SK-N-SH treated with all-trans-retinoic acid at 6 μM for 48 hours (cell line): Measurements from ENCODE around the gene PHKG2.

Experiments
- ATAC-seq: fragments of 200-7000 bp; cut with Tn5 transposase; 3 replicates; pipeline ENCODE4 v1.9.1; 2020; ENCODE audit warnings: mild to moderate bottlenecking, moderate library complexity
- ARNTL ChIP-seq: fragments of 450-650 bp; formaldehyde crosslinking; IDR thresholded peaks from 2 replicates; pipeline ENCODE4 v1.5.0; 2020; ENCODE audit warnings: low read depth, mild to moderate bottlenecking, moderate library complexity, borderline replicate concordance
- BACH2 ChIP-seq: fragments of 250-450 bp; sonication (Bioruptor Pico); IDR thresholded peaks from 2 replicates; pipeline ENCODE4 v1.9.0; 2021; ENCODE audit warnings: mild to moderate bottlenecking, borderline replicate concordance
- CSDC2 ChIP-seq: fragments of 250-450 bp; sonication (Bioruptor Pico); IDR thresholded peaks from 2 replicates; pipeline ENCODE4 v1.5.0; 2020; ENCODE audit warnings: mild to moderate bottlenecking, moderate library complexity
- ESRRG ChIP-seq: fragments of 250-450 bp; sonication (Bioruptor Pico); IDR thresholded peaks from 2 replicates; pipeline ENCODE4 v1.6.1; 2021; ENCODE audit warnings: mild to moderate bottlenecking
- GLIS3 ChIP-seq: fragments of 250-450 bp; sonication (Bioruptor Pico); IDR thresholded peaks from 2 replicates; pipeline ENCODE4 v1.5.0; 2020; ENCODE audit warnings: mild to moderate bottlenecking, moderate library complexity
- PPARA ChIP-seq: fragments of 250-450 bp; sonication (Bioruptor Pico); IDR thresholded peaks from 2 replicates; pipeline ENCODE4 v1.5.0; 2020; ENCODE audit warnings: mild to moderate bottlenecking, borderline replicate concordance
- SNAI2 ChIP-seq: fragments of 250-450 bp; sonication (Bioruptor Pico); IDR thresholded peaks from 2 replicates; pipeline ENCODE4 v1.5.0; 2020; ENCODE audit warnings: mild to moderate bottlenecking, moderate library complexity
- TCF4 ChIP-seq: fragments of 250-450 bp; sonication (Bioruptor Pico); IDR thresholded peaks from 2 replicates; pipeline ENCODE4 v1.8.0; 2021; ENCODE audit warnings: mild to moderate bottlenecking, moderate library complexity, borderline replicate concordance
- TOX ChIP-seq: fragments of 250-450 bp; sonication (Bioruptor Pico); IDR thresholded peaks from 2 replicates; pipeline ENCODE4 v1.8.0; 2021; ENCODE audit warnings: mild to moderate bottlenecking, moderate library complexity, borderline replicate concordance
- ZC3H10 ChIP-seq: fragments of 250-450 bp; sonication (Bioruptor Pico); IDR thresholded peaks from 2 replicates; pipeline ENCODE4 v1.5.1; 2021; ENCODE audit warnings: mild to moderate bottlenecking, moderate library complexity
- ZFP3 ChIP-seq: fragments of 250-450 bp; sonication (Bioruptor Pico); IDR thresholded peaks from 2 replicates; pipeline ENCODE4 v1.5.0; 2020; ENCODE audit warnings: mild to moderate bottlenecking, moderate library complexity
- ZFP30 ChIP-seq: fragments of 450-650 bp; formaldehyde crosslinking; IDR thresholded peaks from 2 replicates; pipeline ENCODE4 v1.5.0; 2022; ENCODE audit warnings: mild to moderate bottlenecking, moderate library complexity
- ZNF70 ChIP-seq: fragments of 450-650 bp; formaldehyde crosslinking; IDR thresholded peaks from 2 replicates; pipeline ENCODE4 v1.5.0; 2020; ENCODE audit warnings: mild to moderate bottlenecking, moderate library complexity
- ZNF8 ChIP-seq: fragments of 450-650 bp; formaldehyde crosslinking; IDR thresholded peaks from 2 replicates; pipeline ENCODE4 v1.5.0; 2020; ENCODE audit warnings: mild to moderate bottlenecking, moderate library complexity
- TF ChIP-seq, protein P1 (sequence below): fragments of 250-450 bp; sonication (Bioruptor Pico); IDR thresholded peaks from 2 replicates; pipeline ENCODE4 v1.5.0; 2020; ENCODE audit warnings: mild to moderate bottlenecking, moderate library complexity
- TF ChIP-seq, protein P2 (sequence below): fragments of 250-450 bp; sonication (Bioruptor Pico); IDR thresholded peaks from 2 replicates; pipeline ENCODE4 v1.8.0; 2020; ENCODE audit warnings: mild to moderate bottlenecking, moderate library complexity, borderline replicate concordance
- TF ChIP-seq, protein P3 (sequence below): fragments of 250-450 bp; sonication (Bioruptor Pico); IDR thresholded peaks from 2 replicates; pipeline ENCODE4 v1.5.1; 2021; ENCODE audit warnings: mild to moderate bottlenecking, moderate library complexity
- TF ChIP-seq, protein P4 (sequence below): fragments of 250-450 bp; sonication (Bioruptor Pico); IDR thresholded peaks from 2 replicates; pipeline ENCODE4 v1.8.0; 2021; ENCODE audit warnings: low read depth, mild to moderate bottlenecking, moderate library complexity, borderline replicate concordance
- TF ChIP-seq, protein P5 (sequence below): fragments of 250-450 bp; sonication (Bioruptor Pico); IDR thresholded peaks from 2 replicates; pipeline ENCODE4 v1.5.1; 2020; ENCODE audit warnings: low read depth, mild to moderate bottlenecking, moderate library complexity

PHKG2 gene

DNA sequence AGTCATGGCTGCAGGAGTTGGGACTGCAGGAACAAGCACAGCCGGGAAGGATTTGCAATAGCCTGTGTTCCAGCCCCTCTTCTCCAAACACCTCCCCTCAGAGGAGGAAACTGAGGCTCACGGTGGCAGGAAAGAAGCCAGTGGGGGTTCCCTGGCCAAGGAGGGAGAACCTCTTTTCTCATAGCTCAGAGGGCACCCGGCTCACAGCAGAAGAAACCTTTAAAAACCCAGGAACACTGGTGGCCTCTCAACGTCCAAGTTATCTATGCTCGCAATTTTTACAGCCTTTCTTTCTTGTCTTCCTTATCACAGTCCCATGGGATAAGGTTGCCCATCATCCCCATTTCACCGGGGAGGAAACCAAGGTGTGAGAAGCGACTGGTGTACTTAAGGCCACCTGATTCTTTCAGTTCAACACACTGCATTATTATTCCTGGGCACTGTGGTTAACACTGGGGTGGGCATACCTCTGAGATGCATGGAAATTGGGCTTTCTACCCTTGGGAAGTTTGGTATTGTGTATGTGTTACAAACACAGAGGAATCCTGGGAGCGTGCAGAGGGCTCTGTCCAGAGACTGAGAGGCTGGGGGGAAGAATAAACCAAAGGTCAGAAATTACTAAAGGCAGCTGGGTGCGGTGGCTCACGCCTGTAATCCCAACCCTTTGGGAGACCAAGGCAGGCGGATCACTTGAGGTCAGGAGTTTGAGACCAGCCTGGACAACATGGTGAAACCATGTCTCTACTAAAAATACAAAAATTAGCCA, 39.6 kb downstream of the PHKG2 start:
- TF ChIP-seq CSDC2 = no peak
- ATAC-seq = peak; percentile 2; the same call in 1 of the 3 replicates

DNA sequence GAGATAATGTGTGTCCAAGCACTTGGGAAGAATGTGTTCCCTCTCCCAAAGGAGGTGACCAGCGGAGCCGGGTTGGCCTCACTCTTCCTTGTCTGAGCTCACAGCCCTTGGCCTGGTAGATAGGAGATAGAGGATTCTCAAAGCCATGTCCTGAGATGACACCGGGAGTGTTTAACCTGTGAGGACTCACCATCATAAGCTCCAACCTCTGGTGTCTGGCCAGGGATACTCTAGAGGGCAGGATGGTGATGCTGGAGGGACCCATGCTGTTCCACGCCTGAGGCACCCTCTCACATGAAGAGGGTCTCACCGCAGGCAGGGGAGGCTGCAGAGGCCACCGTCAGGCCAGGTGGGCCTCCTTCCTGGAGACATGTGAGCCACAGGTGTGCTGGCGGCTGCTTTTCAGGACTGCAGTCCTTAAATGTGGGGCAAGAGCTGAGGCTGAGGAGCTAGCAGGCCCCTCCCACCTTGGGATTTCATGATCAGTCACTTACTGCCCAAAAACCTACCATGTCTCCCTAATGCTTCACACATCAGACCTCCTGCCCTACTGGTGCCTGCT, 45.4 kb downstream of the PHKG2 start:
- TF ChIP-seq PPARA (no peak), BACH2 (CRISPR knock-in tag) (no peak), GLIS3 (CRISPR knock-in tag) (no peak), ESRRG (CRISPR knock-in tag) (no peak), ARNTL (CRISPR knock-in tag) (no peak), TCF4 (CRISPR knock-in tag) (no peak), SNAI2 (no peak), ZFP3 (CRISPR knock-in tag) (no peak), ZFP30 (CRISPR knock-in tag) (no peak)
- TF ChIP-seq, protein P1, sequence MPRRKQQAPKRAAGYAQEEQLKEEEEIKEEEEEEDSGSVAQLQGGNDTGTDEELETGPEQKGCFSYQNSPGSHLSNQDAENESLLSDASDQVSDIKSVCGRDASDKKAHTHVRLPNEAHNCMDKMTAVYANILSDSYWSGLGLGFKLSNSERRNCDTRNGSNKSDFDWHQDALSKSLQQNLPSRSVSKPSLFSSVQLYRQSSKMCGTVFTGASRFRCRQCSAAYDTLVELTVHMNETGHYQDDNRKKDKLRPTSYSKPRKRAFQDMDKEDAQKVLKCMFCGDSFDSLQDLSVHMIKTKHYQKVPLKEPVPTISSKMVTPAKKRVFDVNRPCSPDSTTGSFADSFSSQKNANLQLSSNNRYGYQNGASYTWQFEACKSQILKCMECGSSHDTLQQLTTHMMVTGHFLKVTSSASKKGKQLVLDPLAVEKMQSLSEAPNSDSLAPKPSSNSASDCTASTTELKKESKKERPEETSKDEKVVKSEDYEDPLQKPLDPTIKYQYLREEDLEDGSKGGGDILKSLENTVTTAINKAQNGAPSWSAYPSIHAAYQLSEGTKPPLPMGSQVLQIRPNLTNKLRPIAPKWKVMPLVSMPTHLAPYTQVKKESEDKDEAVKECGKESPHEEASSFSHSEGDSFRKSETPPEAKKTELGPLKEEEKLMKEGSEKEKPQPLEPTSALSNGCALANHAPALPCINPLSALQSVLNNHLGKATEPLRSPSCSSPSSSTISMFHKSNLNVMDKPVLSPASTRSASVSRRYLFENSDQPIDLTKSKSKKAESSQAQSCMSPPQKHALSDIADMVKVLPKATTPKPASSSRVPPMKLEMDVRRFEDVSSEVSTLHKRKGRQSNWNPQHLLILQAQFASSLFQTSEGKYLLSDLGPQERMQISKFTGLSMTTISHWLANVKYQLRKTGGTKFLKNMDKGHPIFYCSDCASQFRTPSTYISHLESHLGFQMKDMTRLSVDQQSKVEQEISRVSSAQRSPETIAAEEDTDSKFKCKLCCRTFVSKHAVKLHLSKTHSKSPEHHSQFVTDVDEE (CRISPR knock-in tag) = no peak
- TF ChIP-seq, protein P2, sequence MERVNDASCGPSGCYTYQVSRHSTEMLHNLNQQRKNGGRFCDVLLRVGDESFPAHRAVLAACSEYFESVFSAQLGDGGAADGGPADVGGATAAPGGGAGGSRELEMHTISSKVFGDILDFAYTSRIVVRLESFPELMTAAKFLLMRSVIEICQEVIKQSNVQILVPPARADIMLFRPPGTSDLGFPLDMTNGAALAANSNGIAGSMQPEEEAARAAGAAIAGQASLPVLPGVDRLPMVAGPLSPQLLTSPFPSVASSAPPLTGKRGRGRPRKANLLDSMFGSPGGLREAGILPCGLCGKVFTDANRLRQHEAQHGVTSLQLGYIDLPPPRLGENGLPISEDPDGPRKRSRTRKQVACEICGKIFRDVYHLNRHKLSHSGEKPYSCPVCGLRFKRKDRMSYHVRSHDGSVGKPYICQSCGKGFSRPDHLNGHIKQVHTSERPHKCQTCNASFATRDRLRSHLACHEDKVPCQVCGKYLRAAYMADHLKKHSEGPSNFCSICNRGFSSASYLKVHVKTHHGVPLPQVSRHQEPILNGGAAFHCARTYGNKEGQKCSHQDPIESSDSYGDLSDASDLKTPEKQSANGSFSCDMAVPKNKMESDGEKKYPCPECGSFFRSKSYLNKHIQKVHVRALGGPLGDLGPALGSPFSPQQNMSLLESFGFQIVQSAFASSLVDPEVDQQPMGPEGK = no peak
- TF ChIP-seq, protein P3, sequence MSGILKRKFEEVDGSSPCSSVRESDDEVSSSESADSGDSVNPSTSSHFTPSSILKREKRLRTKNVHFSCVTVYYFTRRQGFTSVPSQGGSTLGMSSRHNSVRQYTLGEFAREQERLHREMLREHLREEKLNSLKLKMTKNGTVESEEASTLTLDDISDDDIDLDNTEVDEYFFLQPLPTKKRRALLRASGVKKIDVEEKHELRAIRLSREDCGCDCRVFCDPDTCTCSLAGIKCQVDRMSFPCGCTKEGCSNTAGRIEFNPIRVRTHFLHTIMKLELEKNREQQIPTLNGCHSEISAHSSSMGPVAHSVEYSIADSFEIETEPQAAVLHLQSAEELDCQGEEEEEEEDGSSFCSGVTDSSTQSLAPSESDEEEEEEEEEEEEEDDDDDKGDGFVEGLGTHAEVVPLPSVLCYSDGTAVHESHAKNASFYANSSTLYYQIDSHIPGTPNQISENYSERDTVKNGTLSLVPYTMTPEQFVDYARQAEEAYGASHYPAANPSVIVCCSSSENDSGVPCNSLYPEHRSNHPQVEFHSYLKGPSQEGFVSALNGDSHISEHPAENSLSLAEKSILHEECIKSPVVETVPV (CRISPR knock-in tag) = no peak
- TF ChIP-seq, protein P4, sequence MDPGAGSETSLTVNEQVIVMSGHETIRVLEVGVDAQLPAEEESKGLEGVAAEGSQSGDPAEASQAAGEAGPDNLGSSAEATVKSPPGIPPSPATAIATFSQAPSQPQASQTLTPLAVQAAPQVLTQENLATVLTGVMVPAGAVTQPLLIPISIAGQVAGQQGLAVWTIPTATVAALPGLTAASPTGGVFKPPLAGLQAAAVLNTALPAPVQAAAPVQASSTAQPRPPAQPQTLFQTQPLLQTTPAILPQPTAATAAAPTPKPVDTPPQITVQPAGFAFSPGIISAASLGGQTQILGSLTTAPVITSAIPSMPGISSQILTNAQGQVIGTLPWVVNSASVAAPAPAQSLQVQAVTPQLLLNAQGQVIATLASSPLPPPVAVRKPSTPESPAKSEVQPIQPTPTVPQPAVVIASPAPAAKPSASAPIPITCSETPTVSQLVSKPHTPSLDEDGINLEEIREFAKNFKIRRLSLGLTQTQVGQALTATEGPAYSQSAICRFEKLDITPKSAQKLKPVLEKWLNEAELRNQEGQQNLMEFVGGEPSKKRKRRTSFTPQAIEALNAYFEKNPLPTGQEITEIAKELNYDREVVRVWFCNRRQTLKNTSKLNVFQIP = no peak
- TF ChIP-seq, protein P5, sequence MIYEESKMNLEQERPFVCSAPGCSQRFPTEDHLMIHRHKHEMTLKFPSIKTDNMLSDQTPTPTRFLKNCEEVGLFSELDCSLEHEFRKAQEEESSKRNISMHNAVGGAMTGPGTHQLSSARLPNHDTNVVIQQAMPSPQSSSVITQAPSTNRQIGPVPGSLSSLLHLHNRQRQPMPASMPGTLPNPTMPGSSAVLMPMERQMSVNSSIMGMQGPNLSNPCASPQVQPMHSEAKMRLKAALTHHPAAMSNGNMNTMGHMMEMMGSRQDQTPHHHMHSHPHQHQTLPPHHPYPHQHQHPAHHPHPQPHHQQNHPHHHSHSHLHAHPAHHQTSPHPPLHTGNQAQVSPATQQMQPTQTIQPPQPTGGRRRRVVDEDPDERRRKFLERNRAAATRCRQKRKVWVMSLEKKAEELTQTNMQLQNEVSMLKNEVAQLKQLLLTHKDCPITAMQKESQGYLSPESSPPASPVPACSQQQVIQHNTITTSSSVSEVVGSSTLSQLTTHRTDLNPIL (CRISPR knock-in tag) = no peak
- TF ChIP-seq, all 23 proteins: peak for 0
- no peak for ATAC-seq

DNA sequence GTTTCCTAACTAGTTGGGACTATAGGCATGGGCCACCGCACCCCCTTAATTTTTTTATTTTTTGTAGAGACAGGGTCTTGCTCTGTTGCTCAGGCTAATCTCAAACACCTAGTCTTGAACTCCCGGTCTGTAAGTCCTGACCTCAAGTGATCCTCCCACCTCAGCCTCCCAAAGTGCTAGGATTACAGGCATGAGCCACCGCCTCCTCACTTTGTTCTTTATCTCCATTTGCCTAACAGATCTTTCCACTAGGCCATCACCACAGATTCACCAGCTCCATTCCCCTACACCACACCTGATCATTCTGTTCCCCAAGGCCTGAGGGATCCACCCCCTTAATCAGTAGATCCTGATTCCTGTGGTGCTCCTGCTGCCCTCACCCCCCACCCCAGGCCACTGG, 46.4 kb downstream of the PHKG2 start:
- no peak for ATAC-seq
- TF ChIP-seq ZFP3 (CRISPR knock-in tag) (no peak), TOX (no peak), ARNTL (CRISPR knock-in tag) (no peak), ZFP30 (CRISPR knock-in tag) (no peak), SNAI2 (no peak), BACH2 (CRISPR knock-in tag) (no peak), ZNF8 (CRISPR knock-in tag) (no peak), ZNF70 (CRISPR knock-in tag) (no peak), ZC3H10 (CRISPR knock-in tag) (no peak), TCF4 (CRISPR knock-in tag) (no peak)
- TF ChIP-seq, protein P3 (CRISPR knock-in tag) = no peak
- TF ChIP-seq, protein P4 = no peak
- TF ChIP-seq, protein P2 = no peak
